LHCN-M2 (cell line): ENCODE data around the gene NFKBIE. TPM values are rescaled to one million over a fixed set of nuclear protein-coding genes. Genes with fewer than 3 reads are reported as not detected.

Experiments used
- DNase-seq: peaks from one replicate; pipeline ENCODE4 v3.0.0-alpha.2; 2012; ENCODE audit warnings: low read depth
- total RNA-seq: library from RNA; depleted of rRNA; stranded (reverse); fragments of >200 nt; gene quantifications from 2 replicates; pipeline ENCODE4 v1.2.3, GENCODE V29; 2014

NFKBIE gene
- total RNA-seq, 1 experiment from 2014 or later: 8.6 TPM

- DNase-seq: no peak
These were observed 32.0 kb upstream of the NFKBIE start for GRCh38 chr6:44297063-44298038.

DNA sequence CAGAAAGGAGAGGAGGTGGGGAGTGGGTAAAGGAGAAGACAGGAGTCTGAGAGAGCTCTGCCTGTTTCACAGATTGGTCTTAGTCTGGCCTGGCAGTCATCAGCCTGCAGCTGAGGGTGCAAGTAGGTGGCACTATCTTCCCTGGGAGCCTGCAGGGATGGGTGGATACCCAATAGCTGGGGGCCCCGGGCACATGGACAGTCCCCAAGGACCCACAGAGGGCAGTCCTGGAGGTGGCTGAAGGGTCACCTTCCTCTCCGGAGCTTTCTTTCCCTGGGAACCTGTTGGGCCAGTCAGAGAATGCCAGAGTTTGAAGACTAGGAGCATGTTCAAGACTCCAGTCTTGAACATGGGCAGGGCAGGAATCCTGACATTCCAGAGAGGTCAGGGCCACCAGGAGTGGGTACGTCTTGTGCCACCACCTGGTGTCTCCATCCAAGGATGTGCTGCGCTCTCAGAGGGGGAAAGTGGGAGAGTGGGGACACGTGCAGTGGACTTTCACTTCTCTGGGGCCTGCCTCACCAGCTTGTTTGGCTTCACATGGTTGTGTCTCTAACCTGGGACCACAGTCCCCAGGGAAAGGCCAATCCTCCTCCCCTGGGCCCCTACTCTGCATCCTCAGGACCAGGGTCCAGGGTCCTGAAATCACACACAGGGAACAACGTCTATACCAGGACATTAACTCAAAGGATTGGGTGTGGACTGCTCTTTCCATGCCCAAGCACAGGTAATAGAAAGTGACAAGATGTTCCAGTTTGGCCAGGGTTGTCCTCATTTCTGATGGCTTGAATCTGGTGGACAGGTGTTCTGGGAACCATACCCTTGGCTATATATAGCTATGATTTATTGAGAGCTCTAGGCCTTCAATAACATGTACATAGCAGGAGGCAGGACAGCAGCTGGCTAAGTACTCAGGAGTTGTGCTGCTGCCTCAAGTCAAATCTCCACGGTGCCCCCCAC, 29.8 kb upstream of the NFKBIE start:
- no peak for DNase-seq

GRCh38 chr6:44292661-44293365, 27.5 kb upstream of the NFKBIE start:
- no peak for DNase-seq

GRCh38 chr6:44291841-44292240, 26.5 kb upstream of the NFKBIE start:
- no peak for DNase-seq

- no peak for DNase-seq
These were observed 24.4 kb upstream of the NFKBIE start for GRCh38 chr6:44289726-44290260.

- no peak for DNase-seq
These were observed 21.4 kb upstream of the NFKBIE start for GRCh38 chr6:44286747-44287146.

GRCh38 chr6:44286285-44286565, 20.9 kb upstream of the NFKBIE start:
- DNase-seq: no peak

GRCh38 chr6:44285552-44286284, 20.4 kb upstream of the NFKBIE start:
- peak; percentile 37 for DNase-seq

DNA sequence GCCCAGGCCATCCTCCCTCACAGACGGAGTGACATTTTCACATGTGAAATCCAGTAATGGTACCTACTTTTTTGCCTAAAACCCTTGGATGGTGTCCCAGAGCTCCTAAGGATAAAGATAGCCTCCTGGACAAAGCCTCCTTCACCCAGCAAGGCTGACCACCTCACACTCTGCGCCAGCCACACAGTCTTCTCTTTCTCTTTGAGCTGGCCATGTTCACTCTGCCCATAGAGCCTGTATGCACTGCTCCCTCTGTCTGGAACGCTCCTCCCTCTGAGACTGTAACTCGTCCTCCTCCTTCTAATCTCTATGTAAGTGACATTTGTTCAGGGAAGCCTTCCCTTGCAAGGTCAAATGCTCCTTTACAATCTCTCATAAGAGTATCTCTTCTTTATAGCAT, 19.5 kb upstream of the NFKBIE start:
- DNase-seq: no peak

- no peak for DNase-seq
These were observed 18.8 kb upstream of the NFKBIE start for GRCh38 chr6:44284121-44284520.

GRCh38 chr6:44278774-44279697, 13.7 kb upstream of the NFKBIE start:
- no peak for DNase-seq

DNA sequence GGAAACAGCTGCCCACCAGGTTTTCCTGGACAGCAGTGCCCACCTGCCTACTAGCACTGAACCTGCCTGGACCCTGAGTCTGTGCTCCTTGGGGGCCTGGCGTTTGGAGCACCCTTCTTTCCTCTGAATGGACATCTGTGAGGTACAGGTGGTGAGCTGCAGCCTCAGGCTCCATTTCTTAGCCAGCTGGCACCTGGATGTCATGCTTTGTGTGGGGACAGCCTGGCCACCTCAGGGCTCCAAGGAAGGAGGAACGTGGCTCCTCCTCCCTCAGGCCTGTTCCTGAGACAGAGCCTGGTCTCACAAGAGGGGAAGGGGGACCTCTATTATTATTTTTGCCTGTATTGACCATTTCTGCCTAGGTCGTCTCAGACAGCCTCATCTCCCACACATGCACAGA, 13.0 kb upstream of the NFKBIE start:
- no peak for DNase-seq

DNA sequence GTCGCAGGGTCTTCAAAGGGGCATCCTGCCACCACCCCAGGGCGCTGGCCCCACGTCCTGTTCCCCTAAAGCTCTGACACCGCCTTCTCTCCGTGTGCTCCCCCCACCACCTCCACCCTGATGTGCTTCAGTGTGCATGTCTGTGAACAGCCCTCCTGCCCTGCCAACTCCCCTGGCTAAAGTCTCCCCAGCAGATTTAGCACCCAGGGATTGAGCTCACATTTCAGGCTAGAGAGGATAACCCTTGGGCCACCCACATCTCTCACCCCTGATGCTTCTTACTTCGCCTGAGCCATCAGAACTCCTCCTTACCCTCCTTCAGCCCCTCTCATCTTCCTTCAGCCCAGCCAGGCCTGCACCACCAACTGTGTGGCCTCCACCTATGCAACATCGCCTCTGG, 12.4 kb upstream of the NFKBIE start:
- DNase-seq: no peak

GRCh38 chr6:44276667-44277640, 11.6 kb upstream of the NFKBIE start:
- no peak for DNase-seq

DNA sequence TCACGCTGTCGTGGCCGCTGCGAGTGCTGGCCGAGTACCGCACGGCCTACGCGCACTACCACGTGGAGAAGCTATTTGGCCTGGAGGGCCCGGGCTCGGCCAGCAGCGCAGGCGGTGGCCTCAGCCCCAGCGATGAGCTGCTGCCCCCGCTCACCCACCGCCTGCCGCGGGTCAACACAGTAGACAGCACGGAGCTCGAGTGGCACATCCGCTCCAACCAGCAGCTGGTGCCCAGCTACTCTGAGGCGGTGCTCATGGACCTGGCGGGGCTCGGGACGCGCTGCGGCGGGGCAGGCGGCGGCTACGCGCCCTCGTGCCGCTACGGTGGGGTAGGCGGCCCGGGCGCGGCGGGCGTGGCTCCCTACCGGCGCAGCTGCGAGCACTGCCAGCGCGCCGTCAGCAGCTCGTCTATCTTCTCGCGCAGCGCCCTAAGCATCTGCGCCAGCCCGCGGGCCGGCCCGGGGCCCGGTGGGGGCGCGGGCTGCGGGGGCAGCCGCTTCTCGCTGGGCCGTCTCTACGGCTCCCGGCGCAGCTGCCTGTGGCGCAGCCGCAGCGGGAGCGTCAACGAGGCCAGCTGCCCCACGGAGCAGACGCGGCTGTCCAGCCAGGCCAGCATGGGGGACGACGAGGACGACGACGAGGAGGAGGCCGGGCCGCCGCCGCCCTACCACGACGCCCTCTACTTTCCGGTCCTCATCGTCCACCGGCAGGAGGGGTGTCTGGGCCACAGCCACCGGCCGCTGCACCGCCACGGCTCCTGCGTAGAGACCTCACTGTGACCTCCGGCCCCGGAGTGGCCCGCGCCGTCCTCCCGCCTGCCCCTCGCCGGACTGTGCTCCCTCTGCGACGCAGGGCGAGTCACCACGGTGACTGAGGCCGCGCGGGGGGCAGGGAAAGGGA, 10.6 kb upstream of the NFKBIE start:
- no peak for DNase-seq

DNA sequence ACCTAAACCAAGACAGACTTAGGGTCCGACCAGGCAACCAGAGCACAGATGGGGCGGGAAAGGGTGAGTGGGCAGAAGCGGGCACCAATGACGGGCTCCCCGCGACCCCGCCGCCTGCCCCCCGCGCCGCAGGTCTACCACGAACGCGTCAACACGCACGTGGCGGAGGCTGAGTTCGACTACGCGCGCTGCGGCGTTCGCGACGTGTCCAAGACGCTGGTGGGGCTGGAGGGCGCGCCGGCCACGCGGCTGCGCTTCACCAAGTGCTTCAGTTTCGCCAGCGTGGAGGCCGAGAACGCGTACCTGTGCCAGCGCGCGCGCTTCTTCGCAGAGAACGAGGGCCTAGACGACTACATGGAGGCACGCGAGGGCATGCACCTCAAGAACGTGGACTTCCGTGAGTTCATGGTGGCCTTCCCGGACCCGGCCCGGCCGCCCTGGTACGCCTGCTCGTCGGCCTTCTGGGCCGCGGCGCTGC, 10.0 kb upstream of the NFKBIE start:
- no peak for DNase-seq

- no peak for DNase-seq
These were observed 8.3 kb upstream of the NFKBIE start for GRCh38 chr6:44273617-44274016.
